ENCODE results near the gene EDIL3.

DNA sequence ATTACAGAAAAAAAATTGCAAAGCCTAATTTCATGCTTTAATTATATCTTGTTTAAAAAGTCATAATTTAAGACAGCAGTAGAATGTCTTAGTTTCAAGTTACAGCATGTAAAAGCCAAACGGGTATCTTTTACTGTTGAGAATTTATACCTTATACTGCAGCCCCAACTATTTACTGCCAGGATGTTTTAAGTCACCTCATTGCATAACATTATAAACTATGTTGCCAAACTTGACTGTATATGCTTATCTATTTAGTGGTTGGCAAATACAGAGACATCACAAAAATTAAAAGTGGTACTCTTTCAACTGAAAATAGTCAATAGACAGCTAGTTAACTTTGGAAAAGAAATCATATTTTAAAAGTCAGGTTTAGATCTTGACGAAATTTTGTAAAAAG is 119.5 kb downstream of the EDIL3 start:
- TF ChIP-seq, protein P1, sequence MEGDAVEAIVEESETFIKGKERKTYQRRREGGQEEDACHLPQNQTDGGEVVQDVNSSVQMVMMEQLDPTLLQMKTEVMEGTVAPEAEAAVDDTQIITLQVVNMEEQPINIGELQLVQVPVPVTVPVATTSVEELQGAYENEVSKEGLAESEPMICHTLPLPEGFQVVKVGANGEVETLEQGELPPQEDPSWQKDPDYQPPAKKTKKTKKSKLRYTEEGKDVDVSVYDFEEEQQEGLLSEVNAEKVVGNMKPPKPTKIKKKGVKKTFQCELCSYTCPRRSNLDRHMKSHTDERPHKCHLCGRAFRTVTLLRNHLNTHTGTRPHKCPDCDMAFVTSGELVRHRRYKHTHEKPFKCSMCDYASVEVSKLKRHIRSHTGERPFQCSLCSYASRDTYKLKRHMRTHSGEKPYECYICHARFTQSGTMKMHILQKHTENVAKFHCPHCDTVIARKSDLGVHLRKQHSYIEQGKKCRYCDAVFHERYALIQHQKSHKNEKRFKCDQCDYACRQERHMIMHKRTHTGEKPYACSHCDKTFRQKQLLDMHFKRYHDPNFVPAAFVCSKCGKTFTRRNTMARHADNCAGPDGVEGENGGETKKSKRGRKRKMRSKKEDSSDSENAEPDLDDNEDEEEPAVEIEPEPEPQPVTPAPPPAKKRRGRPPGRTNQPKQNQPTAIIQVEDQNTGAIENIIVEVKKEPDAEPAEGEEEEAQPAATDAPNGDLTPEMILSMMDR (IDR thresholded peaks at IDR 0.05): no peak
- no peak for TF ChIP-seq EZH2 (IDR thresholded peaks at IDR 0.05; ENCODE audit: borderline replicate concordance, insufficient read depth, low read depth, low read length, poor library complexity, severe bottlenecking)

Data from B cell (primary cell).